CD14-positive monocyte (primary cell): ENCODE measurements around the gene APOBEC3A. TPM values are rescaled to one million over a fixed set of nuclear protein-coding genes. Genes with fewer than 3 reads are reported as not detected.

ENCODE experiments used
- DNase-seq, 3 donors: peaks; one replicate each; pipeline ENCODE4 v3.0.0-alpha.2; 2011 to 2022
- H2AFZ ChIP-seq: 2 replicates; pipeline ENCODE4 v1.6.0; 2012; ENCODE audit warnings: mild to moderate bottlenecking, low read depth, low read length, inconsistent platforms; ENCODE audit not compliant: insufficient read depth, poor library complexity, severe bottlenecking
- H3K27ac ChIP-seq, 2 donors: 1 replicate in 1 of 2; 2 replicates in 1 of 2; pipeline ENCODE4 v1.5.1; 2012 to 2013; ENCODE audit warnings: low read length in 2 of 2, control low read depth in 1 of 2, inconsistent platforms in 1 of 2, low read depth in 1 of 2, mild to moderate bottlenecking in 1 of 2
- H3K27me3 ChIP-seq, 2 donors: one replicate each; pipeline versions ENCODE4 v1.6.0 to v1.6.1; 2011 to 2013; ENCODE audit warnings: low read length in 2 of 2; ENCODE audit not compliant: control insufficient read depth in 2 of 2, insufficient read depth in 2 of 2
- H3K36me3 ChIP-seq, 2 donors: replicated peaks in 1 of 2; 1 replicate in 1 of 2; 2 replicates in 1 of 2; pipeline versions ENCODE4 v1.5.1 to v1.6.1; 2012 to 2013; ENCODE audit warnings: low read length in 2 of 2, control low read depth in 1 of 2, inconsistent platforms in 1 of 2, mild to moderate bottlenecking in 1 of 2; ENCODE audit not compliant: insufficient read depth in 2 of 2, control insufficient read depth in 1 of 2
- H3K4me1 ChIP-seq, 2 donors: 1 replicate in 1 of 2; 2 replicates in 1 of 2; pipeline versions ENCODE4 v1.5.1 to v1.6.1; 2012 to 2013; ENCODE audit warnings: low read length in 2 of 2, control low read depth in 1 of 2, inconsistent platforms in 1 of 2, mild to moderate bottlenecking in 1 of 2, moderate library complexity in 1 of 2; ENCODE audit not compliant: insufficient read depth in 2 of 2, control insufficient read depth in 1 of 2
- H3K4me2 ChIP-seq: replicated peaks from 2 replicates; pipeline ENCODE3; 2012; ENCODE audit warnings: low read length, moderate library complexity, mild to moderate bottlenecking; ENCODE audit not compliant: poor library complexity, severe bottlenecking; ENCODE audit errors: extremely low read depth
- H3K4me3 ChIP-seq, 3 experiments: fragments of 200-600 bp in 1 of 3; sonication (generic) in 1 of 3; replicated peaks in 1 of 3; 1 replicate in 2 of 3; 2 replicates in 1 of 3; pipeline ENCODE4 v1.5.1; 2011 to 2013; ENCODE audit warnings: low read length in 3 of 3, mild to moderate bottlenecking in 3 of 3, control low read depth in 2 of 3, low read depth in 2 of 3, inconsistent platforms in 1 of 3, moderate library complexity in 1 of 3
- H3K79me2 ChIP-seq: 2 replicates; pipeline ENCODE4 v1.6.0; 2012; ENCODE audit warnings: mild to moderate bottlenecking, control low read depth, inconsistent platforms, low read length, moderate library complexity; ENCODE audit not compliant: insufficient read depth
- H3K9ac ChIP-seq: 2 replicates; pipeline ENCODE4 v1.6.0; 2017; ENCODE audit warnings: low read length, mild to moderate bottlenecking; ENCODE audit not compliant: insufficient read depth, poor library complexity, severe bottlenecking
- H3K9me3 ChIP-seq, 2 donors: replicated peaks in 1 of 2; 1 replicate in 1 of 2; 2 replicates in 1 of 2; pipeline versions ENCODE4 v1.5.1 to v1.6.1; 2012 to 2013; ENCODE audit warnings: low read length in 2 of 2, control low read depth in 1 of 2; ENCODE audit not compliant: control insufficient read depth in 1 of 2, insufficient read depth in 1 of 2
- H4K20me1 ChIP-seq: 2 replicates; pipeline ENCODE4 v1.6.0; 2012; ENCODE audit warnings: mild to moderate bottlenecking, low read length, control low read depth, moderate library complexity; ENCODE audit not compliant: insufficient read depth
- H3K27ac Mint-ChIP-seq, 7 donors: one replicate each; pipeline ENCODE4 v1.8.0; 2020; ENCODE audit warnings: mild to moderate bottlenecking in 7 of 7, mixed read lengths in 7 of 7, moderate library complexity in 6 of 7, inconsistent platforms in 2 of 7
- H3K27me3 Mint-ChIP-seq, 3 donors: one replicate each; pipeline ENCODE4 v1.8.0; 2021 to 2022; ENCODE audit warnings: low read depth in 3 of 3, mild to moderate bottlenecking in 3 of 3, mixed read lengths in 3 of 3, moderate library complexity in 3 of 3, inconsistent platforms in 1 of 3
- H3K36me3 Mint-ChIP-seq, 2 donors: one replicate each; pipeline ENCODE4 v1.8.0; 2020; ENCODE audit warnings: mixed read lengths in 2 of 2, inconsistent platforms in 1 of 2, mild to moderate bottlenecking in 1 of 2
- H3K4me1 Mint-ChIP-seq: one replicate; pipeline ENCODE4 v1.8.0; 2020; ENCODE audit warnings: mild to moderate bottlenecking, mixed read lengths
- H3K4me3 Mint-ChIP-seq, 2 donors: one replicate each; pipeline ENCODE4 v1.8.0; 2020; ENCODE audit warnings: mild to moderate bottlenecking in 2 of 2, mixed read lengths in 2 of 2, moderate library complexity in 1 of 2
- H3K9me3 Mint-ChIP-seq, 7 donors: one replicate each; pipeline ENCODE4 v1.8.0; 2020 to 2022; ENCODE audit warnings: mixed read lengths in 7 of 7, mild to moderate bottlenecking in 6 of 7, moderate library complexity in 6 of 7, inconsistent platforms in 2 of 7
- CTCF ChIP-seq: fragments of 200-600 bp; IDR thresholded peaks from one replicate; pipeline ENCODE4 v1.8.0; 2022; ENCODE audit warnings: antibody characterized with exemption, mild to moderate bottlenecking
- WGBS: methylation state at CpG from one replicate; pipeline ENCODE4 v1.1.5; 2013; ENCODE audit warnings: missing lambda C conversion rate; ENCODE audit not compliant: insufficient coverage; 5-methylcytosine and 5-hydroxymethylcytosine counted together
- intact Hi-C, 2 donors: fragments of 100-400 bp; cut with micrococcal nuclease; formaldehyde crosslinking; loops; one replicate each; pipeline versions ENCODE4 v1.15.0 to v1.15.1; 2023
- polyA plus RNA-seq, 3 donors: library from polyadenylated mRNA; depleted of rRNA in 1 of 3; unstranded in 2 of 3; stranded (reverse) in 1 of 3; fragments of 300-500 nt in 2 of 3; fragments of >200 nt in 1 of 3; fragmentation: Illumina TruSeq in 2 of 3; gene quantifications; 1 replicate in 2 of 3; 2 replicates in 1 of 3; pipeline ENCODE4 v1.2.3, GENCODE V29; 2012 to 2021

The APOBEC3A gene
- polyA plus RNA-seq, 3 donors = 233 to 845 (median 247) TPM

DNA sequence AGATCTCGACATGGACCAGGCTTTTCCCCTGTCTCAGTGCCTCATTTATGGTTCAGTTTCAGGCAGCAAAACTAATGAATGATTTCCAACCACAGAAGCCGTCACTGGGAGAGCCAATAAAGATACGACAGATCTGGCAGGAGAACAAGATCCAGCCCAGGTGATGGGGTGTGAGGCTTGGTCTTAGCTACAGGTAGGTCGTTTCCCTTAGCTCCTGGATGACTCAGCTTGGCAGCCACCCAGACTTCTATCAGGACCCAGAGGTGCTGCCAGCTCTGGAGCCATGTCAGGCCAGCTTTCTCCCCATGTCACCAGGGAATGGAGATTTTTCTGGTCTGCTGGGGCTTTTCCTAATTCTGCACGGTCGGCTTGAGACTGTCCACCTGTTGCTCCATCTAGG, 36.3 kb upstream of the APOBEC3A start:
- WGBS = 83% methylated on average over 6 of the region's 6 CpGs
- H3K27ac ChIP-seq = no peak overlapping the region
- intact Hi-C loops = no loop called here
- TF ChIP-seq CTCF = no peak
- Mint-ChIP-seq H3K27me3 (peaks cover 34 to 46% (median 40%) of the 10 kb centered on the region in 3 donors), H3K9me3 (peaks cover 0 to 2% (median 0%) of the 10 kb centered on the region in 7 donors), H3K4me3 (no peak overlapping the region), H3K36me3 (no peaks in the 10 kb centered on the region), H3K27ac (no peak overlapping the region), H3K4me1 (peaks cover 5% of the 10 kb centered on the region)
- H3K9ac ChIP-seq = no peak overlapping the region
- peaks cover 25 to 40% of the 10 kb centered on the region in 2 donors for H3K27me3 ChIP-seq
- no peaks in the 10 kb centered on the region for H4K20me1 ChIP-seq
- no peaks in the 10 kb centered on the region for H3K36me3 ChIP-seq
- no peak overlapping the region for H3K4me3 ChIP-seq
- no peaks in the 10 kb centered on the region for H3K4me1 ChIP-seq
- no peaks in the 10 kb centered on the region for H3K79me2 ChIP-seq
- DNase-seq = no peak
- no peak overlapping the region for H3K4me2 ChIP-seq
- H2AFZ ChIP-seq = no peak overlapping the region
- H3K9me3 ChIP-seq = no peaks in the 10 kb centered on the region

DNA sequence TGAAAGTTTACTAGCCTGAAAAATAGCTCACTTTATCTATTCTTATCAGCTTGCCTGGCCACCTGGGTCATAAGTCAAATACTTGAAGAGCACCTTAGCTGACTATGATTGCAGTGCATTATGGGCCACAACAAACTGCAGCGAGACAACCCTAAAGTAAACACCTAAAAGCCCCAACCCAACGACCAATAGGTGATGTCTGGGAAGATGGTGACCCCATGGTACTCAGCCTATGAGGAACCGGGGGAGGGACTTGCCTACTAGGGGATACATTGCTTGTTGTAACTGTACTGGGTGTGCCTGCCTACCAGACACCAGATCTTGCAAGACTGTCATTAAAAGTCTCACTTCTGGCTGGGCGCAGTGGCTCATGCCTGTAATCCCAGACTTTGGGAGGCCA, 35.6 kb upstream of the APOBEC3A start:
- Histone ChIP-seq H3K9me3 (no peaks in the 10 kb centered on the region), H3K9ac (no peak overlapping the region), H3K27ac (no peak overlapping the region), H3K27me3 (peaks cover 23 to 41% of the 10 kb centered on the region in 2 donors), H3K4me2 (no peak overlapping the region), H3K4me3 (no peak overlapping the region), H3K79me2 (no peaks in the 10 kb centered on the region), H2AFZ (no peak overlapping the region), H4K20me1 (no peaks in the 10 kb centered on the region), H3K36me3 (no peaks in the 10 kb centered on the region), H3K4me1 (peaks cover 1 to 2% of the 10 kb centered on the region in 2 donors)
- TF ChIP-seq CTCF = no peak
- no peaks in the 10 kb centered on the region for H3K36me3 Mint-ChIP-seq
- 94% methylated on average over 2 of the region's 4 CpGs for WGBS
- H3K27me3 Mint-ChIP-seq = peaks cover 39 to 49% (median 40%) of the 10 kb centered on the region in 3 donors
- no peak for DNase-seq
- intact Hi-C loops = no loop called here
- peaks cover 5% of the 10 kb centered on the region for H3K4me1 Mint-ChIP-seq
- no peak overlapping the region for H3K27ac Mint-ChIP-seq
- no peak overlapping the region for H3K4me3 Mint-ChIP-seq
- peaks cover 0 to 2% (median 0%) of the 10 kb centered on the region in 7 donors for H3K9me3 Mint-ChIP-seq
